ENCODE measurements around the gene OR13J1. TPM values are rescaled to one million over a fixed set of nuclear protein-coding genes. Genes with fewer than 3 reads are reported as not detected.
A peak's percentile ranks its signal among the peaks of the same experiment; 100 is the strongest.

Gene OR13J1, protein sequence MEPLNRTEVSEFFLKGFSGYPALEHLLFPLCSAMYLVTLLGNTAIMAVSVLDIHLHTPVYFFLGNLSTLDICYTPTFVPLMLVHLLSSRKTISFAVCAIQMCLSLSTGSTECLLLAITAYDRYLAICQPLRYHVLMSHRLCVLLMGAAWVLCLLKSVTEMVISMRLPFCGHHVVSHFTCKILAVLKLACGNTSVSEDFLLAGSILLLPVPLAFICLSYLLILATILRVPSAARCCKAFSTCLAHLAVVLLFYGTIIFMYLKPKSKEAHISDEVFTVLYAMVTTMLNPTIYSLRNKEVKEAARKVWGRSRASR
- total RNA-seq: not detected
- not detected for polyA plus RNA-seq
- long read RNA-seq, donor 1: 0 reads
- long read RNA-seq, donor 2: 0 reads
- long read RNA-seq, donor 3: 0 reads

DNA sequence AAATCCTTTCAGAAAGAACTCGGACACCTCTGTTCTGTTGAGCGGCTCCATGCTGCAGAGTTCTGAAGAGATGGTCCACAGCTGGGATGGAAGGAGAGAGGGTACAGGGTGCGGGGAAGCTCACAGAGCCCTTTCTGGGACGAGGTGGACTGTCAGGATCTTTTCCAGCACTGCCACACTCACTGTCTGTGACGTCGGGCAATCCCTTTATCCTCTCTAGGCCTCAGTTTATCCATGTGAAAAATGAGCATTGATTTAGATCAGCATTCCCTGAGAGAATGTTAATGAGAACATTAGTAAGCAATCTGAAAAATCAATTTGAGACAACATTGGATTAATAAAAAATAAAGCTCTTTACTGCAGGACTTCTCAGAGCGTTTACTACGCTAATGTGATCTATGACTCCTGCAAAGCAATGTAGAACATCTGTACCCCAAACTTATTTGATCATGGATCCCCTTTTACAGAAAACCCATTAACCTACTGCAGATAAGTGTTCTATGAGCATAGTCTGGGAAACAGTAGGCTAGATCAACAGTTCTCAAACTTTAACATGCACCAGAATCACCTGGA is at the start of gene OR13J1:
OR13J1 (minus strand) TSS at position 51 of the 573 bp plus-strand sequence; CDS start at position 51, 0 bp downstream.
- Histone ChIP-seq H3K4me3 (no peak within 1 kb of the TSS), H3K27me3 (peaks cover 0 to 5% (median 0%) of the 10 kb centered on the region in 9 donors), H3K9me3 (peaks cover 0 to under 1% (median 0%) of the 10 kb centered on the region in 12 donors), H3K27ac (no peak within 1 kb of the TSS), H3K4me1 (no peaks in the 10 kb centered on the region), H3K36me3 (no peaks in the 10 kb centered on the region)
- TF ChIP-seq, protein P1, sequence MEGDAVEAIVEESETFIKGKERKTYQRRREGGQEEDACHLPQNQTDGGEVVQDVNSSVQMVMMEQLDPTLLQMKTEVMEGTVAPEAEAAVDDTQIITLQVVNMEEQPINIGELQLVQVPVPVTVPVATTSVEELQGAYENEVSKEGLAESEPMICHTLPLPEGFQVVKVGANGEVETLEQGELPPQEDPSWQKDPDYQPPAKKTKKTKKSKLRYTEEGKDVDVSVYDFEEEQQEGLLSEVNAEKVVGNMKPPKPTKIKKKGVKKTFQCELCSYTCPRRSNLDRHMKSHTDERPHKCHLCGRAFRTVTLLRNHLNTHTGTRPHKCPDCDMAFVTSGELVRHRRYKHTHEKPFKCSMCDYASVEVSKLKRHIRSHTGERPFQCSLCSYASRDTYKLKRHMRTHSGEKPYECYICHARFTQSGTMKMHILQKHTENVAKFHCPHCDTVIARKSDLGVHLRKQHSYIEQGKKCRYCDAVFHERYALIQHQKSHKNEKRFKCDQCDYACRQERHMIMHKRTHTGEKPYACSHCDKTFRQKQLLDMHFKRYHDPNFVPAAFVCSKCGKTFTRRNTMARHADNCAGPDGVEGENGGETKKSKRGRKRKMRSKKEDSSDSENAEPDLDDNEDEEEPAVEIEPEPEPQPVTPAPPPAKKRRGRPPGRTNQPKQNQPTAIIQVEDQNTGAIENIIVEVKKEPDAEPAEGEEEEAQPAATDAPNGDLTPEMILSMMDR (IDR thresholded peaks at IDR 0.05): no peak
- TF ChIP-seq POLR2A (IDR thresholded peaks at IDR 0.05): no peak
- intact Hi-C loops (cut with DNase I): loop anchor here in 1 of 10 donors (5.0 kb wide), 1 partner anchor 33 kb away; no protein-coding TSS in a partner anchor
- WGBS, 4 donors: 85 to 91% (median 90%) methylated on average over 8 of the region's 8 CpGs
- DNase-seq: no peak
- ATAC-seq: no peak

DNA sequence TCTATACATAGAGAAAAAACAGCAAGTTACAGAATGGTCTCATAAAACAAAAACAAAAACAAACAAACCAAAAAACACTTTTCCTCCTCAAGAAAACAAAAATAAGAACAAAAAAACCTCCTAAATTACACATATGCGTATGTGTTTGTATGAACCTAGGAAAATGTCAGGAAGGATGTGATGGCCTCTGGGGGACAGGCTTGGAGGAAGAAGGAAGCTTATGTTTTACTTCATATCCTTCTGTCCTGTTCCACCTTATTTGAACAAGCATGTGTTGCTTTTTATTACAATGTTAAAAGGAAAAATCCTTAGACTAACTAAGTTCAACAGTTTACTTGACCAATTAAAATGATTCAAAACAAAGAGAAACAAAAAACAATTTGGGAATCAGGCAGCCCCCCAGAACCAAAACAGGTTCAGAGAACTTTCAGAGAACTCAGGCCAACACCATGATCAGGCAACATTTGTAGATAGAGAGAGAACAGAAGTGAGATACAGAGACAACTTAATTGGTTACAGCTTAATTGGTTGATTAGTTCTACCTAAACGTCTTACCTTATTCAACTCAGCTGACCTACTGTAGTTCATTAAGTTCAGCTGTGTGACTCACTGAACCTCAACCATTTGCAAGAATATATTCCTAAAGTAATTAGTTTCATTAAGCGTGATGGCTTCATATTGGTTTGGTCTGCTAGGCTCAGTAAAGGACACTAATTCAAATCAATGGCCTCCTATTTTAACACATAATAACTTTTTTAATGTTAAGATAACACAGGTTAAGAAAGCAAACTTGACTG is 49.2 kb upstream of the OR13J1 start:
- DNase-seq (peak in 1 of 5 donors; percentile 17), ATAC-seq (peak in 1 of 4 donors; percentile 52)
- H3K4me1 ChIP-seq: peaks cover 19 to 75% (median 53%) of the 10 kb centered on the region in 12 donors
- no peaks in the 10 kb centered on the region for H3K27me3 ChIP-seq
- peak overlapping the region; percentile 65 to 93 (median 83) for H3K27ac ChIP-seq
- WGBS, 4 donors: 52 to 71% (median 63%) methylated on average over 3 of the region's 3 CpGs
- TF ChIP-seq, protein P1 (IDR thresholded peaks at IDR 0.05): no peak
- TF ChIP-seq POLR2A (IDR thresholded peaks at IDR 0.05): no peak
- H3K4me3 ChIP-seq: no peak overlapping the region
- H3K9me3 ChIP-seq: no peaks in the 10 kb centered on the region
- no peaks in the 10 kb centered on the region for H3K36me3 ChIP-seq
- intact Hi-C loops (cut with DNase I): no loop called here

DNA sequence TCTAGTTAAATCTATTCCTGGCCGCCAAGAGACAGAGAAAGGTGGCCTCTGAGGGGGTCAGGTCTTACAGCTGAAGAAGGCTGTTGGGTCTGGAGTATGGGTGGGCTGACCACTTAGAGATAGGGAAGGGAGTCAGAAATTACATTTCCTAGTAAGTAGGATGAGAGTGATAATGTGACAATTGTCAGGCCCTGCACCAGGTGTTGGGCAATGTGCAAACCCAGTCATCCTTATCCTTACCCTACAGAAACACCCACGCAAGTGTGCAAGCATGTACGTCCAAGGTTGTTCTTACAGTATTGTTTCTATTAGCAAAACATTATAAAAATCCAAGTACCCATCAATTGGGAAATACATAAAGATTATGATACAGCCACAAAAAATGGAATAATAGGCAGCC is 48.6 kb upstream of the OR13J1 start:
- Histone ChIP-seq H3K4me1 (peaks cover 19 to 75% (median 51%) of the 10 kb centered on the region in 12 donors), H3K9me3 (no peaks in the 10 kb centered on the region), H3K4me3 (no peak overlapping the region), H3K36me3 (no peaks in the 10 kb centered on the region), H3K27me3 (no peaks in the 10 kb centered on the region), H3K27ac (peak overlapping the region; percentile 68 to 93 (median 83))
- no peak for DNase-seq
- ATAC-seq: no peak
- 58 to 74% (median 65%) methylated on average over 3 of the region's 3 CpGs for WGBS, 4 donors
- TF ChIP-seq, protein P1 (IDR thresholded peaks at IDR 0.05): no peak
- no peak for TF ChIP-seq POLR2A (IDR thresholded peaks at IDR 0.05)
- intact Hi-C loops (cut with DNase I): no loop called here

Measured in heart left ventricle (tissue), 16 donors.